Mucosa of gallbladder (tissue), 1 donor: Measurements from ENCODE around the gene NOX3. TPM values are rescaled to one million over a fixed set of nuclear protein-coding genes. Genes with fewer than 3 reads are reported as not detected.
"Not testable (repeated sequence)": the region's sequence is repeated elsewhere in the genome, so short reads cannot be mapped to it uniquely, and the experiment has no call there.

ENCODE experiments used
- DNase-seq: peaks from one replicate; pipeline ENCODE4 v3.0.0-alpha.2; 2020; ENCODE audit warnings: low spot score
- total RNA-seq: library from RNA; stranded (reverse); gene quantifications from one replicate; pipeline ENCODE4 v1.2.1, GENCODE V29; 2021
- donor health status: DM: no; HTN: no; CAD: no.

The NOX3 gene
- total RNA-seq, 1 donor from 2014 or later = not detected

DNA sequence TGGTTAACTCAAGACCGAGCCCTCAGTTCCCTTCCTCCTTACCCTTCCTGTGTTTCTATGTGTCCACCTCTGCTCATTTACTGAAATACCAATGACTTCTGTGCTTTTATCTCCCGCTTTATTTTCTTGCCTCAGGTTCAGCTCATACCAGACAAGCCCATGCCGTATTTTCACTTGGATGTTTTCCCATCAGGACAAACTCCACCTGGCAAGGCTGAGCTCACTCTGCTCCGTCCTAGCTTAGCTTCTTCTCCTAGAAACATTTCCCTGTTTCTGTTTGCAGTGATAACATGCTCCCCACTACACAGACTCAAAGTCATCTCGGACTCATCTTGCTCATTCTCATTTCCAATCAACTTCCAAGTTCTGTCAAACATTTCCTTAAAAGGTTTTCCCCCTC, 84.4 kb downstream of the NOX3 start:
- peak; percentile 64 for DNase-seq

DNA sequence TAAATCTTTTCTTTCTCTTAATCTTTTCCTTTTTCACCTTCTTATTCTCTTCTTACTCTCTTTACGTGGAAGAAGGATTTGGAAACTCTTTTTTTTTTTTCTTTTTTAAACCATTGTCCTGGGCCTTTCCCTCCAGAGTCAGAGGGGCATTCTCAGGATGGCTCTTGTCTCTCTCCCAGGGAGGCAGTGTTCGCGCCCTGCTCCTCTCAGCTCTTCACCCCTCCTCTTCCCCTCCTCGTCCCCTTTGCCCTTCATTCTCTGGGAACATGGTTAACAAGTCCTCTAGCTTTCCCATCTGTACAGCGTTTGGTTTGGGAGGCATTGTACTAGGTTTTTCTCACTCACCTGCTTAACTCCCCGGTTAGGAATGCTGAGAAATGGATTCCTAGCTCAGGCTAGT, 89.3 kb downstream of the NOX3 start:
- DNase-seq = no peak

DNA sequence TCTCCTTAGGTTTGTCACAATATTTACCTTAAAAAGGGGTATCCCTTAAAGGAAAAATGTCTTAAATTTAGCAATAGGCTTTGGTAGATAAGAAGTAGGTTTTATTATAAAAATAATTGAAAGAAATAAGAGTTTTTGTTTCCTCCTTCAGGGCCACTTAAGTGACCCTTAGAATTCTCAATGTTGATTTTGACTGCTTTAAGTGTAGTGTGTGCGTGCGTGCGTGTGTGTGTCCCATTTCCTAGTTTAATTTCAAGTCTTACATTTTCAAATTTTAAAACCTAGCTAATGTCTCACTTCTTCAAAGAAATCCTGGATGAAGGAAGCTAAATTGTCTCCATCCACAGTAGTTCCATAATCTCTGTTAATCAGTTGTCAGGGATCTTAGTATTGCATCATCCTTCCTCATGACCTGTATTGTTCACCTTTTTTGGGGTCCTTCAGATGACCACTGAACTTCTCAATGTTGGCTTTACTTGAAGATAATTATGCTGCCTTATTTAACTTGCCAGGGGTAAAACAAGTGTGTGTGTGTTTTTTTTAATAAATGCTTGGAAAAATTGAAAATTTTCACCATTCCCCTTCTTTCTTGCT, 90.7 kb downstream of the NOX3 start:
- no peak for DNase-seq

GRCh38 chr6:155364021-155364420, 91.6 kb downstream of the NOX3 start:
- not testable (repeated sequence) for DNase-seq

DNA sequence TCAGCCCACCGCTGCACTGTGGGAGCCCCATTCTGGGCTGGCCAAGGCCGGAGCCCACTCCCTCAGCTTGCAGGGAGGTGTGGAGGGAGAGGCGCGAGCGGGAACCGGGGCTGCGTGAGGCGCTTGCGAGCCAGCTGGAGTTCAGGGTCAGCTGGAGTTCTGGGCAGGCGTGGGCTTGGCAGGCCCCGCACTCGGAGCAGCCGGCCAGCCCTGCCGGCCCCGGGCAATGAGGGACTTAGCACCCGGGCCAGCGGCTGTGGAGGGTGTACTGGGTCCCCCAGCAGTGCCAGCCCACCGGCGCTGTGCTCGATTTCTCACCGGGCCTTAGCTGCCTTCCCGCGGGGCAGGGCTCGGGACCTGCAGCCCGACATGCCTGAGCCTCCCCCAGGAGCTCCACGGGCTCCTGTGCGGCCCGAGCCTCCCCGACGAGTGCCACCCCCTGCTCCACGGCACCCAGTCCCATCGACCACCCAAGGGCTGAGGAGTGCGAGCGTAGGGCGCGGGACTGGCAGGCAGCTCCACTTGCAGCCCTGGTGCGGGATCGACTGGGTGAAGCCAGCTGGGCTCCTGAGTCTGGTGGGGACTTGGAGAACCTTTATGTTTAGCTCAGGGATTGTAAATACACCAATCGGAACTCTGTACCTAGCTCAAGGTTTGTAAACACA, 92.5 kb downstream of the NOX3 start:
- DNase-seq = not testable (repeated sequence)

DNA sequence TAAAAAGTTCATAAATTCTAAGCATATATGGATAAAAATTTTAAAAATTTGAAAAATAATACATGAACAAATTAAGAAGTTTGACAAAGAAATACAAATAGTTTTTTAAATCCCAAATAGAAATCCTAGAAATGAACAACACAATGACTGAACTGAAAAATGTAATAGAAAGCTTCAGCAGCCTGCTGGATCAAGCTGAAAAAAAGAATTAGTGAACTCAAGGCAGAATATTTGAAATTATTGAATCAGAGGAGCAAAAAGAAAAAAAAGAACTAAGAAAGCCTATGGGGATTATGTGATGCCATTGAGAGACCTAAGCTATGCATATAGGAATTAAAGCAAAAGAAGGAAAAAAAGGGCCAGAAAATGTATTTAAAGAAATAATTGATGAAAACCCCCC, 101.5 kb downstream of the NOX3 start:
- DNase-seq = no peak

- no peak for DNase-seq
These were observed 102.8 kb downstream of the NOX3 start for GRCh38 chr6:155352811-155353210.

DNA sequence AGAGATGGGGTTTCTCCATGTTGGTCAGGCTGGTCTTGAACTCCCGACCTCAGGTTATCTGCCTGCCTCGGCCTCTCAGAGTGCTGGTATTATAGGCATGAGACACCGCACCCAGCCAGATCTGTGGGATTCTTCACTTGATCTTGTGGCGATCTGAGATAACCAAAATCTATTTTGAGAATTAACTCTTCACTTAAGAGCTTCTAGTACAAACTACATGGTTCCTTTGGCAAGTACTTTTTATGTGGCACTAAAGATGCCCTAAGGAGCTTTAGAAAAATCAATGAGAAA, 103.6 kb downstream of the NOX3 start:
- DNase-seq = no peak

GRCh38 chr6:155351273-155352129, 104.1 kb downstream of the NOX3 start:
- DNase-seq = no peak

DNA sequence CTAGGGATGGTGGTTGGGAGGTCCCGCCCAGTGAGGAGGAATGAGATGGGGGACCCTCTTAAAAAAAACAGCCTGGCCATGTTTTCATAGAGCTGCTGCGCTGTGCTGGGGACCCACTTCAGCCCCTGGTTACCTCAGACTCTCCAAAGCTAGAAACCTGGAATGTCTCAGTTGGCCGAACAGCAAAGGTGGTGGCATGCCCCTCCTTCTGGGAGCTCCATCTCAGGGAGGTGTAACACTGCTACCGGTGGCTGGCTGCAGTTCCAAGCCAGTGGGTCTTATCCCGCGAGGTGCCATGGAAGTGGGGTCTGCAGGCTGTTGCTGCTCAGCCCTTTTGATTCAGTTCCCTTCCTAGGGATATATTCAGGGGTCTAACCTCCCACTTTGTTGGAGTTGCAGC, 105.7 kb downstream of the NOX3 start:
- no peak for DNase-seq

- no peak for DNase-seq
These were observed 106.5 kb downstream of the NOX3 start for GRCh38 chr6:155349129-155349528.

GRCh38 chr6:155347800-155348199, 107.8 kb downstream of the NOX3 start:
- no peak for DNase-seq

GRCh38 chr6:155346957-155347356, 108.7 kb downstream of the NOX3 start:
- DNase-seq = no peak

Other genes with a start within 250 kb of the NOX3 start
- 0.23 TPM for gene CLDN20, start 191.8 kb downstream of the NOX3 start, total RNA-seq
- gene TFB1M, start 141.4 kb downstream of the NOX3 start, total RNA-seq = 17.6 TPM